Measurements from ENCODE around the gene UCK2.

Gene UCK2

GRCh38 chr1:165960881-165961280 lies 133.5 kb downstream of the UCK2 start:
- Histone ChIP-seq H3K4me2 (ENCODE audit: low read length) (no peak overlapping the region), H3K9me3 (ENCODE audit: low read length) (no peaks in the 10 kb centered on the region)

More at GRCh38 chr1:165960881-165961280, 133.5 kb downstream of the UCK2 start:
- no peaks in the 10 kb centered on the region for H3K79me2 ChIP-seq (ENCODE audit: insufficient read depth, low read length)
- no peaks in the 10 kb centered on the region for H3K36me3 ChIP-seq (ENCODE audit: insufficient read depth, low read length)
- no peaks in the 10 kb centered on the region for H3K27me3 ChIP-seq (ENCODE audit: insufficient read depth, low read length)
- TF ChIP-seq EZH2 (IDR thresholded peaks at IDR 0.05; ENCODE audit: borderline replicate concordance, low read length), result no peak
- TF ChIP-seq, protein P1, sequence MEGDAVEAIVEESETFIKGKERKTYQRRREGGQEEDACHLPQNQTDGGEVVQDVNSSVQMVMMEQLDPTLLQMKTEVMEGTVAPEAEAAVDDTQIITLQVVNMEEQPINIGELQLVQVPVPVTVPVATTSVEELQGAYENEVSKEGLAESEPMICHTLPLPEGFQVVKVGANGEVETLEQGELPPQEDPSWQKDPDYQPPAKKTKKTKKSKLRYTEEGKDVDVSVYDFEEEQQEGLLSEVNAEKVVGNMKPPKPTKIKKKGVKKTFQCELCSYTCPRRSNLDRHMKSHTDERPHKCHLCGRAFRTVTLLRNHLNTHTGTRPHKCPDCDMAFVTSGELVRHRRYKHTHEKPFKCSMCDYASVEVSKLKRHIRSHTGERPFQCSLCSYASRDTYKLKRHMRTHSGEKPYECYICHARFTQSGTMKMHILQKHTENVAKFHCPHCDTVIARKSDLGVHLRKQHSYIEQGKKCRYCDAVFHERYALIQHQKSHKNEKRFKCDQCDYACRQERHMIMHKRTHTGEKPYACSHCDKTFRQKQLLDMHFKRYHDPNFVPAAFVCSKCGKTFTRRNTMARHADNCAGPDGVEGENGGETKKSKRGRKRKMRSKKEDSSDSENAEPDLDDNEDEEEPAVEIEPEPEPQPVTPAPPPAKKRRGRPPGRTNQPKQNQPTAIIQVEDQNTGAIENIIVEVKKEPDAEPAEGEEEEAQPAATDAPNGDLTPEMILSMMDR (IDR thresholded peaks at IDR 0.05; ENCODE audit: low read length), result no peak
- H3K4me1 ChIP-seq (ENCODE audit: insufficient read depth, low read length, severe bottlenecking), result no peaks in the 10 kb centered on the region
- H3K27ac ChIP-seq (ENCODE audit: low read depth, low read length, poor library complexity, severe bottlenecking), result no peak overlapping the region
- no peak overlapping the region for H3K9ac ChIP-seq (ENCODE audit: low read length)
- H3K9me2 ChIP-seq (ENCODE audit: low read depth, low read length), result no peaks in the 10 kb centered on the region
- H2AFZ ChIP-seq (ENCODE audit: low read length), result no peak overlapping the region
- H4K20me1 ChIP-seq (ENCODE audit: insufficient read depth, low read length), result no peaks in the 10 kb centered on the region
- H3K4me3 ChIP-seq (ENCODE audit: low read depth, low read length, poor library complexity, severe bottlenecking), result no peak overlapping the region
- no peaks in the 10 kb centered on the region for H3F3A ChIP-seq (ENCODE audit: insufficient read depth, low read length)
